Astrocyte of the spinal cord (primary cell): ENCODE results near the gene DRAXIN.

Experiments
- DNase-seq: peaks from one replicate; pipeline ENCODE4 v3.0.0; 2011; ENCODE audit warnings: low read depth, low spot score
- H3K4me3 ChIP-seq: 2 replicates; pipeline ENCODE4 v1.5.1; 2011; ENCODE audit warnings: low read depth, mild to moderate bottlenecking, low read length, moderate library complexity
- in situ Hi-C: cut with HindIII; loops from 2 replicates; pipeline ENCODE4 v1.10.0; 2017; ENCODE audit warnings: low sequenced_read_pairs
- TF ChIP-seq, protein P1 (sequence below): IDR thresholded peaks from 2 replicates; pipeline ENCODE4 v1.5.1; 2012; ENCODE audit warnings: low read depth, mild to moderate bottlenecking, low read length, inconsistent platforms

Gene DRAXIN

DNA sequence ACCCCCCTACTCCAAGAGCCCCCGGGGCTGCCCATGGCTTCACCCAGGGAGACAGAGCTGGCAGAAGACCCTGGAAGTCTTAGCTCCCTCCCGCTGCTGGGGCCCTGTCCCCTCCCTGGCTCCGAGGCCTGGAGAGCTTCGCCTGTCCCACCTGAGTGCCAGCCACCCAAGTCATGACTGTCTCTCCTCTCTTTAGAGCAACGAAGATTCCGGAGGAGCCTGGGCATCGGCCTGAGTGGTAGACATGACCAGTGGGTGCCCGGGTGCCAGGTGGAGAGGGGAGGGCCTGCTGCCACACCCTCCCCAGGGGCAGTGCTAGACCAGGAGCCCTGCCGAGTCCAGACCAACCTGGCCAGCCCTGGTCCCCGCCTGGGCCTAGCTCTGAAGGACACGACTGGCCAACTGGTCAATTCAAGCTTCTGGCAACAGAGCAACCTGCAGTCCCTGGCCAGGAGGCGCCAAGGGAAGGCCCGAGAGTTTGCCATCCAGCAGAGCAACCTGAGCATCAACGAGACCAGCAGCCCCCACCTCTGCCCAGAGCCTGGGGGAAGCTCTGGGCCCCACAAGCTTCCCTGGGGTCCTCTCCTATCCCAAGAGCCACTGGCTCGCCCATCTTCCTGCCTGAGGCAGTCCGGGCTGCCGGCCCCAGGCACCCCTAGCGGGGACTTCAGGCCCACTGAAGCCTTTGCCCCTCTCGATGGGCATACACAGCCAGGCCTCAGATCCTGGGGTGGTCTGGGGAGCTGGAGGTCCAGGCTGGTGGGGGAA lies 74.3 kb downstream of the DRAXIN start:
- no peak overlapping the region for H3K4me3 ChIP-seq
- TF ChIP-seq, protein P1, sequence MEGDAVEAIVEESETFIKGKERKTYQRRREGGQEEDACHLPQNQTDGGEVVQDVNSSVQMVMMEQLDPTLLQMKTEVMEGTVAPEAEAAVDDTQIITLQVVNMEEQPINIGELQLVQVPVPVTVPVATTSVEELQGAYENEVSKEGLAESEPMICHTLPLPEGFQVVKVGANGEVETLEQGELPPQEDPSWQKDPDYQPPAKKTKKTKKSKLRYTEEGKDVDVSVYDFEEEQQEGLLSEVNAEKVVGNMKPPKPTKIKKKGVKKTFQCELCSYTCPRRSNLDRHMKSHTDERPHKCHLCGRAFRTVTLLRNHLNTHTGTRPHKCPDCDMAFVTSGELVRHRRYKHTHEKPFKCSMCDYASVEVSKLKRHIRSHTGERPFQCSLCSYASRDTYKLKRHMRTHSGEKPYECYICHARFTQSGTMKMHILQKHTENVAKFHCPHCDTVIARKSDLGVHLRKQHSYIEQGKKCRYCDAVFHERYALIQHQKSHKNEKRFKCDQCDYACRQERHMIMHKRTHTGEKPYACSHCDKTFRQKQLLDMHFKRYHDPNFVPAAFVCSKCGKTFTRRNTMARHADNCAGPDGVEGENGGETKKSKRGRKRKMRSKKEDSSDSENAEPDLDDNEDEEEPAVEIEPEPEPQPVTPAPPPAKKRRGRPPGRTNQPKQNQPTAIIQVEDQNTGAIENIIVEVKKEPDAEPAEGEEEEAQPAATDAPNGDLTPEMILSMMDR, result no peak
- DNase-seq, result no peak
- in situ Hi-C loops, result no loop called here

DNA sequence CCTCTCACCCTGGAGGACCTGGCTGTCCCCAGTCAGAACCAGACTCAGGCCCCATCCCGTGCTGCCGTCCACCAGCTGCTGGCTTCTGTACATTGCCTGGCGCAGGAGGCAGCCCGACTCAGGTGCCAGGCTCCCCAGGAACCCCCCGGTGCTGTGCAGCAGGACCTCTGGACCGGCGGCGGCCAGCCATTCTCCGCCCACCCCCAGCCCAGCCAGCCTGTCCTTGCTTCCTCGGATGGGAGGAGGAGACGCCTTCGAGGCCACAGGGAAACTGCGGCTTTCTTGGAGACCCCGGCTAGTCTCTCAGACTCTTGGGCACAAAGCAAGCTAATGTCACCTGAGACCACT lies 74.9 kb downstream of the DRAXIN start:
- no peak for DNase-seq
- in situ Hi-C loops, result no loop called here
- TF ChIP-seq, protein P1, result no peak
- H3K4me3 ChIP-seq, result no peak overlapping the region

GRCh38 chr1:11767922-11768704 lies 76.6 kb downstream of the DRAXIN start:
- in situ Hi-C loops, result no loop called here
- TF ChIP-seq, protein P1, result no peak
- no peak for DNase-seq
- no peak overlapping the region for H3K4me3 ChIP-seq

- TF ChIP-seq, protein P1, result no peak
- in situ Hi-C loops, result no loop called here
Observed at GRCh38 chr1:11768821-11769220, 77.3 kb downstream of the DRAXIN start.

DNA sequence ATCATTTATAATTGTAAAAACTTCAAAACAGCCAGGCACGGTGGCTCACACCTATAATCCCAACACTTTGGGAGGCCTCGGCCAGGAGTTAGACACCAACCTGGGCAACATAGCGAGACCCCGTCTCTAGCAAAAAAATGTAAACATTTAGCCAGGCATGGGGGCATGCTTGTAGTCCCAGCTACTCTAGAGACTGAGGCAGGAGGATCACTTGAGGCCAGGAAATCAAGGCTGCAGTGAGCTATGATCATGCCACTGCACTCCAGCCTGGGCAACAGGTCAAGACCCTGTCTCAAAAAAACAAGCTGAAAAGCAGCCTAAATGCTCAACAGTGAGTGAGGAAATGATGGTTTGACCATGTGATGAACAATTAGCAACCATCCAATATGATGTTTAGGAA lies 77.8 kb downstream of the DRAXIN start:
- in situ Hi-C loops, result no loop called here
- TF ChIP-seq, protein P1, result no peak
- no peak overlapping the region for H3K4me3 ChIP-seq
- no peak for DNase-seq

More at GRCh38 chr1:11768821-11769220, 77.3 kb downstream of the DRAXIN start:
- H3K4me3 ChIP-seq, result no peak overlapping the region
- no peak for DNase-seq

- in situ Hi-C loops, result no loop called here
- H3K4me3 ChIP-seq, result no peak overlapping the region
- TF ChIP-seq, protein P1, result no peak
- no peak for DNase-seq
Observed at GRCh38 chr1:11770011-11770410, 78.5 kb downstream of the DRAXIN start.
